Chondrocyte (in vitro differentiated cells): ENCODE measurements around the gene UCN2. TPM values are rescaled to one million over a fixed set of nuclear protein-coding genes. Genes with fewer than 3 reads are reported as not detected.
"Not testable (repeated sequence)": the region's sequence is repeated elsewhere in the genome, so short reads cannot be mapped to it uniquely, and the experiment has no call there.

Source experiments
- DNase-seq: peaks from one replicate; pipeline ENCODE4 v3.0.0; 2021; ENCODE audit warnings: mixed read lengths, low spot score
- H3K27ac Mint-ChIP-seq: one replicate; pipeline ENCODE4 v1.8.0; 2021; ENCODE audit warnings: mild to moderate bottlenecking, moderate library complexity, mixed read lengths; ENCODE audit not compliant: unreplicated experiment
- H3K27me3 Mint-ChIP-seq: 2 replicates; pipeline ENCODE4 v1.8.0; 2021; ENCODE audit warnings: low read depth, mixed read lengths
- H3K36me3 Mint-ChIP-seq: 2 replicates; pipeline ENCODE4 v1.8.0; 2021; ENCODE audit warnings: low read depth, mixed read lengths
- H3K4me1 Mint-ChIP-seq: 2 replicates; pipeline ENCODE4 v1.8.0; 2021; ENCODE audit warnings: low read depth, mild to moderate bottlenecking, mixed read lengths
- H3K4me3 Mint-ChIP-seq: one replicate; pipeline ENCODE4 v1.8.0; 2021; ENCODE audit warnings: mild to moderate bottlenecking, moderate library complexity, mixed read lengths; ENCODE audit not compliant: unreplicated experiment
- H3K9me3 Mint-ChIP-seq: 2 replicates; pipeline ENCODE4 v1.8.0; 2021; ENCODE audit warnings: low read depth, mixed read lengths
- total RNA-seq: library from RNA; stranded (reverse); gene quantifications from 3 replicates; pipeline ENCODE4 v1.2.1, GENCODE V29; 2021
- TF ChIP-seq, protein P1 (sequence below): fragments of 200-600 bp; sonication (generic); IDR thresholded peaks from 2 replicates; pipeline ENCODE4 v1.5.0; 2021; ENCODE audit warnings: antibody characterized with exemption, mild to moderate bottlenecking, moderate library complexity

UCN2 gene
- total RNA-seq, 1 donor from 2014 or later = 3.3 TPM

DNA sequence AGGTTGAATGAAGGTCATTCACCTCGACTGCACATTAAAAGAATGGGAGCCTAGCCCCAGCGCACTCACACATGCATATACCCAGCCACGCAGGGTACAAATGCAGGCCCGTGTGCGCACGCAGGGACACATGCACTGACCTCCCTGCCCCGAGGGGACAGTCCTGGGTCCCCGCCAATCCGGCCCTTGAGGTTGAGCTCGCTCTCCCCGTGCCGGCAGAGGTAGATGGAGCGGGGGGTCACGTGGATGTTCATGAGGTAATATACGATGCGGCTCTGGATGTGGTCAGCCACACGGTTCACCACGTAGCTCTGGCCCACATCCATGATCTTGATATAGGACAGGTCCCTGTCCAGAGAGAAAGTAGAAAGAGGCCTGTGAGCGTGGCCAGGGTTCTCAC, 27.5 kb downstream of the UCN2 start:
- no peak overlapping the region for H3K4me3 Mint-ChIP-seq
- H3K27me3 Mint-ChIP-seq = no peaks in the 10 kb centered on the region
- no peaks in the 10 kb centered on the region for H3K9me3 Mint-ChIP-seq
- no peaks in the 10 kb centered on the region for H3K4me1 Mint-ChIP-seq
- H3K36me3 Mint-ChIP-seq = peaks cover 40% of the 10 kb centered on the region
- no peak overlapping the region for H3K27ac Mint-ChIP-seq
- TF ChIP-seq, protein P1, sequence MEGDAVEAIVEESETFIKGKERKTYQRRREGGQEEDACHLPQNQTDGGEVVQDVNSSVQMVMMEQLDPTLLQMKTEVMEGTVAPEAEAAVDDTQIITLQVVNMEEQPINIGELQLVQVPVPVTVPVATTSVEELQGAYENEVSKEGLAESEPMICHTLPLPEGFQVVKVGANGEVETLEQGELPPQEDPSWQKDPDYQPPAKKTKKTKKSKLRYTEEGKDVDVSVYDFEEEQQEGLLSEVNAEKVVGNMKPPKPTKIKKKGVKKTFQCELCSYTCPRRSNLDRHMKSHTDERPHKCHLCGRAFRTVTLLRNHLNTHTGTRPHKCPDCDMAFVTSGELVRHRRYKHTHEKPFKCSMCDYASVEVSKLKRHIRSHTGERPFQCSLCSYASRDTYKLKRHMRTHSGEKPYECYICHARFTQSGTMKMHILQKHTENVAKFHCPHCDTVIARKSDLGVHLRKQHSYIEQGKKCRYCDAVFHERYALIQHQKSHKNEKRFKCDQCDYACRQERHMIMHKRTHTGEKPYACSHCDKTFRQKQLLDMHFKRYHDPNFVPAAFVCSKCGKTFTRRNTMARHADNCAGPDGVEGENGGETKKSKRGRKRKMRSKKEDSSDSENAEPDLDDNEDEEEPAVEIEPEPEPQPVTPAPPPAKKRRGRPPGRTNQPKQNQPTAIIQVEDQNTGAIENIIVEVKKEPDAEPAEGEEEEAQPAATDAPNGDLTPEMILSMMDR = no peak
- no peak for DNase-seq

DNA sequence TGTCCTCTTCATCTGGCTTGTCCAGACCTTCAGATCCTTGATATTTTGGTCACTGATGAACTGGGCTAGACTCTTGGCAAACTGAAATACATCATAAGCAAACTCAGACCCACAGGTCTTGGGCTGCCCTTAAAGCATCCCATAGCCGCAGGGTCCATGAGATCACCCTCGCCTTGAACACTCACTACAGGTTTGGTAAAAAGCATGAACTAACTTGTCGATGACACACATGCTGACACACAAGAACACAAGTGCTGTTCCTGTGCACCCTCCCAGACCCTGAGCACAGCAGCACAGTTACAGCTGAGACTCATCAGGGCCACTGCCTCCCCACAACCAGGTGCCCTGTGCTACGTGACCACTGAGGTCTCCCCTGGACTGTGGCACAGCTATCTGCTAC, 28.0 kb downstream of the UCN2 start:
- TF ChIP-seq, protein P1 = no peak
- Mint-ChIP-seq H3K27me3 (no peaks in the 10 kb centered on the region), H3K4me3 (no peak overlapping the region), H3K27ac (no peak overlapping the region), H3K9me3 (no peaks in the 10 kb centered on the region), H3K4me1 (no peaks in the 10 kb centered on the region), H3K36me3 (peaks cover 40% of the 10 kb centered on the region)
- DNase-seq = no peak

DNA sequence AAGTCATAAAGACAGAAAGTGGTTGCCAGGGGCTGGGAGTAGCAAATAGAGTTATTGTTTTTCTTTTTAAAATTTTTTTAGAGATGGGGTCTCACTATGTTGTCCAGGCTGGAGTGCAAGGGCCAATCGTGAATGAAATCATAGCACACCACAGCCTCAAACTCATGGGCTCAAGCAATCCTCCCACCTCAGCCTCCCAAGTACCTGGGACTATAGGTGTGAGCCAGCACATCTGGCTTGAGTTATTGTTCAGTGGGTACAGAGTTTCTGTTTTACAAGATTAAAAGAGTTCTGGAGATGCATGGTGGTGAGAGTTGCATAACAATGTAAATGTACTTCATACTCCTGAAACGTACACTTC, 30.6 kb downstream of the UCN2 start:
- no peaks in the 10 kb centered on the region for H3K9me3 Mint-ChIP-seq
- H3K27me3 Mint-ChIP-seq = no peaks in the 10 kb centered on the region
- H3K27ac Mint-ChIP-seq = no peak overlapping the region
- peaks cover 35% of the 10 kb centered on the region for H3K36me3 Mint-ChIP-seq
- TF ChIP-seq, protein P1 = no peak
- no peak for DNase-seq
- no peak overlapping the region for H3K4me3 Mint-ChIP-seq
- no peaks in the 10 kb centered on the region for H3K4me1 Mint-ChIP-seq

DNA sequence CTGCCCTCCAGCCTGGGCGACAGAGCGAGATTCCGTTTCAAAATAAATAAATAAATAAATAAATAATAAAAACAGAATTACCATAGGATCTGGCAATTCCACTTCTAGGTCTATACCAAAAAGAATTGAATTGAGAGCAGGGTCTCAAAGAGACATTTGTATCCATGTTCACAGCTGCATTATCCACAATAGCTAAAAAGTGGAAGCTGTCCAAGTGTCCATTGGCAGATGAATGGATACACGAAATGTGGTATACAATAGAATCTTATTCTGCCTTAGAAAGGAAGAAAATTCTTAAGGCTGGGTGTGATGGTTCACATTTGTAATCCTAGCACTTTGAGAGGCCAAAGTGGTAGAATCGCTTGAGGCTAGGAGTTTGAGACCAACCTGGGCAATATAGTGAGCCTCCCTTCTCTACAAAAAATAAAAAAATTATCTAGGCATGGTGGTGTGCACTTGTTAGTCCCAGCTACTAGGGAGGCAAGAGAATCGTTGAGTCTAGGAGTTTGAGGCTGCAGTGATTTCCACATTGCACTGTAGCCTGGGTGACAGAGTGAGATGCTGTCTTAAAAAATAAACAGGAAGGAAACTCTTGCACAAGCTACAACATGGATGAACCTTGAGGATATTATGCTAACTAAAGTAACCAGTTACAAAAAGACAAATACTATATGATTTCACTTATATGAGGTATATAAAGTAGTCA, 31.2 kb downstream of the UCN2 start:
- Mint-ChIP-seq H3K36me3 (peaks cover 37% of the 10 kb centered on the region), H3K27me3 (no peaks in the 10 kb centered on the region), H3K4me3 (no peak overlapping the region), H3K27ac (no peak overlapping the region), H3K9me3 (no peaks in the 10 kb centered on the region), H3K4me1 (no peaks in the 10 kb centered on the region)
- DNase-seq = no peak
- TF ChIP-seq, protein P1 = no peak

DNA sequence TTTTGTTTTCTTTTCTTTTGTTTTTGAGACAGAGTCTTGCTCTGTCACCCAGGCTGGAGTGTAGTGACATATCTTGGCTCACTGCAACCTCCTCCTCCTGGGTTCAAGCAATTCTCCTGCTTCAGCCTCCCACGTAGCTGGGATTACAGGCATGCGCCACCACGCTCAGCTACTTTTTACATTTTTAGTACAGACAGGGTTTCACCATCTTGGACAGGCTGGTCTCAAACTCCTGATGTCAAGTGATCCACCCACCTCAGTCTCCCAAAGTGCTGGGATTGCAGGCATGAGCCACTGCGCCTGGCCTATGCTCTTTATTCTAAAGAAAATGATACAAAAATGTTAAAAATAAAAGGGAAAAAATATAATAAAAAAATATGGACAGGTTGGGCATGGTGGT, 32.9 kb downstream of the UCN2 start:
- H3K27me3 Mint-ChIP-seq, H3K4me3 Mint-ChIP-seq, H3K4me1 Mint-ChIP-seq, H3K9me3 Mint-ChIP-seq, H3K27ac Mint-ChIP-seq, DNase-seq: not testable (repeated sequence)
- peaks cover 35% of the 10 kb centered on the region for H3K36me3 Mint-ChIP-seq

DNA sequence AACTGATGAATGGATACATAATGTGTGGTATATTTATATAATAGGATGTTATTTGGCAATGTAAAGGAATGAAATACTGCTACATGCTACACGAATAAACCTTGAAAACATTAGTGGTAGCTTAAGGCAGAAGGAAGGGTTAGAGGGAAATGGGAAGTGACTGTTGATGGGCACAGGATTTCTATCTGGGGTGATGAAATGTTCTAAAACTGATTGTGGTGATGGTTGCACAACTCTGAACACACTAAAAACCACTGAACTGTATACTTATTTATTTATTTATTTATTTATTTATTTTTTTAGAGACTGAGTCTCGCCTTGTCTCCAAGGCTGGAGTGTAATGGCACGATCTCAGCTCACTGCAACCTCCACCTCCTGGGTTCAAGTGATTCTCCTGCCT, 34.8 kb downstream of the UCN2 start:
- no peak overlapping the region for H3K27ac Mint-ChIP-seq
- no peaks in the 10 kb centered on the region for H3K27me3 Mint-ChIP-seq
- H3K4me1 Mint-ChIP-seq = no peaks in the 10 kb centered on the region
- no peak overlapping the region for H3K4me3 Mint-ChIP-seq
- DNase-seq = no peak
- TF ChIP-seq, protein P1 = no peak
- peaks cover 27% of the 10 kb centered on the region for H3K36me3 Mint-ChIP-seq
- no peaks in the 10 kb centered on the region for H3K9me3 Mint-ChIP-seq
